Measurements from ENCODE around the gene LPAR1.

- no peak for TF ChIP-seq CTCF (conservative IDR thresholded peaks at IDR 0.05; ENCODE audit: low read length)
- no peak for TF ChIP-seq EZH2phosphoT487 (IDR thresholded peaks at IDR 0.05; ENCODE audit: borderline replicate concordance)
Observed at GRCh38 chr9:110891760-110892159, 146.5 kb downstream of the LPAR1 start.
